IPS-15b (cell line): ENCODE results near the gene SEMA3F.
A peak's percentile ranks its signal among the peaks of the same experiment; 100 is the strongest.

Source experiments
- H3K27me3 ChIP-seq: one replicate; pipeline ENCODE4 v1.6.1; 2013; ENCODE audit warnings: low read length; ENCODE audit not compliant: control insufficient read depth, insufficient read depth
- H3K36me3 ChIP-seq: one replicate; pipeline ENCODE4 v1.6.1; 2013; ENCODE audit warnings: low read length; ENCODE audit not compliant: control insufficient read depth, insufficient read depth
- H3K4me1 ChIP-seq: one replicate; pipeline ENCODE4 v1.6.1; 2013; ENCODE audit warnings: mild to moderate bottlenecking, low read length; ENCODE audit not compliant: control insufficient read depth, insufficient read depth
- H3K4me3 ChIP-seq: one replicate; pipeline ENCODE4 v1.5.1; 2013; ENCODE audit warnings: low read depth, low read length
- H3K9ac ChIP-seq: one replicate; pipeline ENCODE4 v1.6.1; 2013; ENCODE audit warnings: low read depth, mild to moderate bottlenecking, low read length
- H3K9me3 ChIP-seq: one replicate; pipeline ENCODE4 v1.6.1; 2013; ENCODE audit warnings: mild to moderate bottlenecking, low read length; ENCODE audit not compliant: control insufficient read depth, insufficient read depth

The SEMA3F gene

DNA sequence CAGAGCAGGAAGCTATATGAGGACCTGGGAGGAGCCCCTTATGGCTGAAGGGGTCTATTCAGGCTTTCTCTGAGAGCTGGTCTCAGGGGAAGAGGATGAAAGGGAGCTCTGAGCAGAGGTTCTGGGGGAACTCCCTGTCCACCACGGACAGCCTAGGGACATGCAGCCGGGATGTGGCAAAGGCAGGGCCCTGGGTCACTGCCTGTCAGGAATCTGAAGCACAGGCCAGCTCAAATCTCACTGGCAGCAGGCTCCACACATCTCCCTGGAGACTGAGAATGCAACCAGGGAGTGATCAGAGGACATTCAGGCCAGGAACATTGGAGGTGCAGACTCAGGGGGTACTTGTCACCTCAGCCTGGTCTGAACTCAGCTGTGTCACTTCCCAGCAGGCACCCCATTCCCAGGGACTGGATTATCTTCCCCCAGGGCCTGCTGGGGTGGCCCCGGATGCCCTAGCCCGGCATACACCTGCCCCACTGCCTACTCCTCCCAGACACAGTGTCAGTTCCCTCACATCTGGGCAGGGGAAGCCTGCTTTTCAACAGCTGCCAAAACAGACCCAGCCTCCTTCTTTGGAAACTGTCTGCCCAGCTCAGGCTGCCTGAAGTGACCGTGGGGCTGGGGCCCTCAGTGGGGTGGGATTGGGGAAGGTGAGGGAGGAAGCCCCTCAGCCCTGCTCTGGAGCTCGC is 18.3 kb upstream of the SEMA3F start:
- Histone ChIP-seq H3K36me3 (no peaks in the 10 kb centered on the region), H3K4me1 (peaks cover 13% of the 10 kb centered on the region), H3K9me3 (no peaks in the 10 kb centered on the region), H3K4me3 (no peak overlapping the region), H3K27me3 (no peaks in the 10 kb centered on the region), H3K9ac (peak overlapping the region; percentile 37)

DNA sequence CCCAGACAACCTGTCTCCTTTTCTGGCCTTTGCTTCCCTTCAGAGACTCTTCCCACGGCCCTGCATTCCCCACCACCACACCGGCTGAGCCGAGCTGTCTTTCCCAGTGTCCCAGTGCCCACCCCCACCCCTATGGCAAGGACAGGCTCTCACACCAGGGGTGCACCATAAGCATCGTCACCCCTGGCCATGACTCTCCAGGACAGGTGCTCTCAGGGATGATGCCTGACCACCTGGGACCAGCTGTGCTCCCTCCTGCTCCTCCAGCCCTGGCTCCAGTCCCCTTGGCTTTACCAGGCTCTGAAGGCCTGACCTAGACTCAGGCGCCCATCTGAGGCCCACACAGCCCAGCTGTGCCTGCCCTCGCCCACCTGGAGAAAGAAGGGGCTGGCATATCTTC is 17.6 kb upstream of the SEMA3F start:
- no peak overlapping the region for H3K9ac ChIP-seq

GRCh38 chr3:50138266-50139200 is 16.6 kb upstream of the SEMA3F start:
- Histone ChIP-seq H3K36me3 (no peaks in the 10 kb centered on the region), H3K4me1 (peaks cover 13% of the 10 kb centered on the region), H3K9me3 (no peaks in the 10 kb centered on the region), H3K27me3 (no peaks in the 10 kb centered on the region), H3K9ac (peak overlapping the region; percentile 16), H3K4me3 (peak overlapping the region; percentile 23)

More for the DNA sequence above, 17.6 kb upstream of the SEMA3F start:
- peaks cover 13% of the 10 kb centered on the region for H3K4me1 ChIP-seq
- no peaks in the 10 kb centered on the region for H3K36me3 ChIP-seq
- H3K27me3 ChIP-seq: no peaks in the 10 kb centered on the region
- H3K9me3 ChIP-seq: no peaks in the 10 kb centered on the region
- no peak overlapping the region for H3K4me3 ChIP-seq

DNA sequence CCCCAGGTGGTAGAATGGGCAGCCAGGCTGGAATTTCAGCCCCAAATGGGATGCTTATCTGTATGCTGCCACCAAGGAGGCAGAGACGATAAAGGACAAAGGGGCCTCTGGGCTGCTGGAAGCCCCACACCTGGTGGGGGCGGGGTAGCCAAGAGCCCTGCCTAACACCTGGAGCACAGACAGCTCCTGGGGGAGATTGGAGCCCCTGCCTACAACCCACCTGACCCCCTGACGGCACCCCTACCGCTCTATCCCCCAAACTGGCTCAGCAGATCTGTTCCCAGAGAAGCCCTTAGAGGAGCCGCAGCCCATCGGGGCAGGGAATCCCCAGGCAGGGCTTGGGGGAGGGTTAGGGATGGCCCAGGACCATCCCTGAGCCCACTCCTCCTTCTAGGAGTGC is 15.8 kb upstream of the SEMA3F start:
- no peak overlapping the region for H3K9ac ChIP-seq
- peaks cover 13% of the 10 kb centered on the region for H3K4me1 ChIP-seq
- H3K4me3 ChIP-seq: peak overlapping the region; percentile 23
- no peaks in the 10 kb centered on the region for H3K27me3 ChIP-seq
- H3K36me3 ChIP-seq: no peaks in the 10 kb centered on the region
- H3K9me3 ChIP-seq: no peaks in the 10 kb centered on the region

- Histone ChIP-seq H3K27me3 (no peaks in the 10 kb centered on the region), H3K9ac (no peak overlapping the region), H3K9me3 (no peaks in the 10 kb centered on the region), H3K4me1 (peaks cover 13% of the 10 kb centered on the region), H3K36me3 (no peaks in the 10 kb centered on the region), H3K4me3 (no peak overlapping the region)
Measured at GRCh38 chr3:50139718-50140423, 15.3 kb upstream of the SEMA3F start.

DNA sequence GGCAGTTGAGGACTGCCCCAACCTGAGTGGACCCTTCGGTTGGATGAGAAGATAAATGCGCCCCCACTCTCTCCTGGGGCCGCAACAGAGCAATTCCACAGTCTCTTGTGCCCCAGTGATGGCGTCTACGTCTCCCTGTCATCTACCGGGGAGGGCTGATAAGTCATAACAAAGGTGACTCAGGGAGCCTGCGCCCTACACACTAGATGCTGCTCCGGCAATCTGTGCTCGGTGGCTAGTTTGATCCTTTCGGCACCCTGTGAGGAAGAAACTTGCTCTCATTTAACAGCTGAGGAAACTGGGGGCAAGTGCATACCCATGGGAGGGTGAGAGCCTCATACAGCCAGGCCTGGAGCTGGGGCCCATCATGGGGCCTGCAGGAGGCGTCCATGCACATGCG is 14.1 kb upstream of the SEMA3F start:
- Histone ChIP-seq H3K36me3 (no peaks in the 10 kb centered on the region), H3K27me3 (no peaks in the 10 kb centered on the region), H3K9ac (no peak overlapping the region), H3K4me3 (no peak overlapping the region), H3K4me1 (peaks cover 13% of the 10 kb centered on the region), H3K9me3 (no peaks in the 10 kb centered on the region)

GRCh38 chr3:50146316-50146901 is 8.7 kb upstream of the SEMA3F start:
- Histone ChIP-seq H3K9me3 (no peaks in the 10 kb centered on the region), H3K4me3 (no peak overlapping the region), H3K9ac (no peak overlapping the region), H3K4me1 (peaks cover 10% of the 10 kb centered on the region), H3K36me3 (no peaks in the 10 kb centered on the region), H3K27me3 (no peaks in the 10 kb centered on the region)

- Histone ChIP-seq H3K9me3 (no peaks in the 10 kb centered on the region), H3K36me3 (no peaks in the 10 kb centered on the region), H3K4me3 (no peak overlapping the region), H3K9ac (no peak overlapping the region), H3K4me1 (peaks cover 12% of the 10 kb centered on the region), H3K27me3 (no peaks in the 10 kb centered on the region)
Measured at GRCh38 chr3:50147016-50147415, 8.1 kb upstream of the SEMA3F start.

DNA sequence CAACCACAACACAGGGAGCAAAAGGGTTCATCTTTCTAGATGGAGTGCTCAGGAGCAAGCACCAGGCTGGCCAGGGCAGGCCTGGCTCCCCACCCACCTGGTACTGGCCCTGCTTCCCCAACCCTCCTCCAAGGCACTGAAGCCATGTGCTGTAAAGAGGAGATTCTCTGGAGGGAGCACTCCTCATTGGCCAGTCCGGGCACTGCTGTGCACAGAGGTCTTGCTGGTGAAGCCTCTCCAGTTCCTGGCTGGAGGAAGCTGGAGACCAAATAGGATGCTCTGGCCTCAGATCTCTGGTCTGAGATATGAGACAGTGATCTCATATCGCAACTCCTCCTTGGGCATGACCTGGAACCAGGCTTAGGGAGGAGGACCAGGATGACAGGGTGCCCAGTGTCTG is 7.7 kb upstream of the SEMA3F start:
- Histone ChIP-seq H3K9ac (no peak overlapping the region), H3K4me3 (no peak overlapping the region), H3K27me3 (no peaks in the 10 kb centered on the region), H3K36me3 (no peaks in the 10 kb centered on the region), H3K4me1 (peaks cover 12% of the 10 kb centered on the region), H3K9me3 (no peaks in the 10 kb centered on the region)

DNA sequence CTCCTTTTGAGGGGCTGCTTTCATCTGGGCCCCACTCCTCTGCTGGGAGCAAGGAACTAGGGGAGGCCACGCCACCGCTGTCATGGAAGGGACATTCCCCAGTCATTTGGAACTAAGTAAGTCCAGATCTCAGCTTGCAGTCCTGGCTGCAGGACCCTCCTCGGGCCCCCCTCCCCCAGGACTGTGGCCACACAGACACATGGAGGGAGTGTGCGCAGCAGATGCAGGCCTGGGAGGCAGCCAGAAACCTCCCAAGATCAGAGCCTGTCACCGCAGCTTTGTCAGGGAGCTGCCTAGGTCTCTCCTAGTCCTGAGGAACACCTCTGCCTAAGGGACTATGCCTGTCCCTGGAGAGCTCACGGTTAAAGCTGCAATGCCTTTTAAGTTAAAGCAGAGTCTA is 7.3 kb upstream of the SEMA3F start:
- Histone ChIP-seq H3K9ac (no peak overlapping the region), H3K9me3 (no peaks in the 10 kb centered on the region), H3K27me3 (no peaks in the 10 kb centered on the region), H3K36me3 (no peaks in the 10 kb centered on the region), H3K4me1 (peaks cover 12% of the 10 kb centered on the region), H3K4me3 (no peak overlapping the region)

GRCh38 chr3:50150404-50150750 is 4.7 kb upstream of the SEMA3F start:
- H3K4me3 ChIP-seq: no peak overlapping the region
- no peaks in the 10 kb centered on the region for H3K36me3 ChIP-seq
- H3K4me1 ChIP-seq: peaks cover 18% of the 10 kb centered on the region
- H3K27me3 ChIP-seq: peaks cover 14% of the 10 kb centered on the region
- peak overlapping the region; percentile 32 for H3K9ac ChIP-seq
- H3K9me3 ChIP-seq: no peaks in the 10 kb centered on the region
